ENCODE results near the gene AP3D1. TPM values are rescaled to one million over a fixed set of nuclear protein-coding genes. Genes with fewer than 3 reads are reported as not detected.

The AP3D1 gene
- total RNA-seq, 4 donors from 2014 or later: 66.7 to 107 (median 79.6) TPM

DNA sequence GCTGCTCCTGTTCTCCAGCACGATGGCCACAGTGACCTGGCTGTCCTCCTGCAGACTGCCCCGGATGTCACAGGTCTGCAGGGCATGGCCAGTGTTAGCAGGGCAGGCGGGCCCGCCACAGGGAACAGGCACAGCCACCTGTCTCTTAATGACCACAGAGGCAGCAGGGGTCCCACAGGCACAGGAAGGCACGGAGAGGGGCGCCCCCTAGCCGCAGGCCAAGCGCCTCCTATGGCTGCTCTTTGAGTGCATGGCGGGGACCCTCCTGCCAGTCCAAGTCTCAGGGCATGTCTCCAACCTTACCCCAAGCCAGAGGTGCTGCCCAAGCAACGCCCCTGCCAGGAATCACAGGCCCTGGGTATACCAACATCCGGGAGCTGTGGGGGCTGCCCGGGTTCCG, 40.5 kb downstream of the AP3D1 start:
- ATAC-seq (ENCODE audit: low FRiP score): no peak
- TF ChIP-seq, protein P1, sequence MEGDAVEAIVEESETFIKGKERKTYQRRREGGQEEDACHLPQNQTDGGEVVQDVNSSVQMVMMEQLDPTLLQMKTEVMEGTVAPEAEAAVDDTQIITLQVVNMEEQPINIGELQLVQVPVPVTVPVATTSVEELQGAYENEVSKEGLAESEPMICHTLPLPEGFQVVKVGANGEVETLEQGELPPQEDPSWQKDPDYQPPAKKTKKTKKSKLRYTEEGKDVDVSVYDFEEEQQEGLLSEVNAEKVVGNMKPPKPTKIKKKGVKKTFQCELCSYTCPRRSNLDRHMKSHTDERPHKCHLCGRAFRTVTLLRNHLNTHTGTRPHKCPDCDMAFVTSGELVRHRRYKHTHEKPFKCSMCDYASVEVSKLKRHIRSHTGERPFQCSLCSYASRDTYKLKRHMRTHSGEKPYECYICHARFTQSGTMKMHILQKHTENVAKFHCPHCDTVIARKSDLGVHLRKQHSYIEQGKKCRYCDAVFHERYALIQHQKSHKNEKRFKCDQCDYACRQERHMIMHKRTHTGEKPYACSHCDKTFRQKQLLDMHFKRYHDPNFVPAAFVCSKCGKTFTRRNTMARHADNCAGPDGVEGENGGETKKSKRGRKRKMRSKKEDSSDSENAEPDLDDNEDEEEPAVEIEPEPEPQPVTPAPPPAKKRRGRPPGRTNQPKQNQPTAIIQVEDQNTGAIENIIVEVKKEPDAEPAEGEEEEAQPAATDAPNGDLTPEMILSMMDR (IDR thresholded peaks at IDR 0.05): no peak

DNA sequence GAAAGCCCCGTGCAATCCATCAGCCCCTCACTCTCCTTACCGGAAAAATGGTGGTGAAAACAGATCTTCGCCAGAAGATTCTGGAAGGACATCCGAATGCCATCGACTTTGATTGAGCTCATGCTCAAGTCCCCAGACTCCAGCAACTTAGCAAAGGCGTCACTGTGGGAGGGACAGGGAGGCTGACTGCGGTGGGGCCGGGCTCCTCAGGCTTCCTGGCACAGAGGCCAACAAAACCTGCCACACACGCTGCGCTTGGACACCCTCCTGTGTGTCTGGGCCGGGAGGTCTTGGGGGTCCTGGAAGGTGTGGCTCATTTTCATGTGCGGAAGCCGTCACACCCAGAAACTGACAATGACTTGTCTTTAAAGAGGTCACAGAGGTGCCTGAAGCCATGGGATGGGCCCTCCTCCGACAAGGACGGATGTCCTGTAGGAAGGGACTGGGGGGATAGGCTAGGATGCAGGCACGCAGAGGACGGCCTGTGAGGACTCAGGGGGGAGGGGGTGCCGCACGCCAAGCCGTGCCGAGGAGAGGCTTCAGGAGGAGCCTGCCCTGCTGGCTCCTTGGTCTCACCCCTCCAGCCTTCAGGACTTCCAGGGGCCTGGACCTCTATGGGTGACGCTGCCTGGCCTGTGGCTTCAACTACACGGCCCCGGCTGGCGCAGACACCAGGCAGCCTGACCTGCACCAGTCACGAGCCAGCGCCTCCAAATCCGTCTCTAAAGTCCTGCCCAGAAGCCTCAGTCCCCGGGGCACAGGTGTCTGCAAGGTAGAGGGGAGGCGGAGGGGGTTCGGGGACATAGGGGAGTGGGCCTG, 42.1 kb downstream of the AP3D1 start:
- DNase-seq (ENCODE audit: low spot score): no peak
- ATAC-seq (ENCODE audit: low FRiP score): no peak

More for the DNA sequence above, 40.5 kb downstream of the AP3D1 start:
- DNase-seq (ENCODE audit: low spot score): no peak

DNA sequence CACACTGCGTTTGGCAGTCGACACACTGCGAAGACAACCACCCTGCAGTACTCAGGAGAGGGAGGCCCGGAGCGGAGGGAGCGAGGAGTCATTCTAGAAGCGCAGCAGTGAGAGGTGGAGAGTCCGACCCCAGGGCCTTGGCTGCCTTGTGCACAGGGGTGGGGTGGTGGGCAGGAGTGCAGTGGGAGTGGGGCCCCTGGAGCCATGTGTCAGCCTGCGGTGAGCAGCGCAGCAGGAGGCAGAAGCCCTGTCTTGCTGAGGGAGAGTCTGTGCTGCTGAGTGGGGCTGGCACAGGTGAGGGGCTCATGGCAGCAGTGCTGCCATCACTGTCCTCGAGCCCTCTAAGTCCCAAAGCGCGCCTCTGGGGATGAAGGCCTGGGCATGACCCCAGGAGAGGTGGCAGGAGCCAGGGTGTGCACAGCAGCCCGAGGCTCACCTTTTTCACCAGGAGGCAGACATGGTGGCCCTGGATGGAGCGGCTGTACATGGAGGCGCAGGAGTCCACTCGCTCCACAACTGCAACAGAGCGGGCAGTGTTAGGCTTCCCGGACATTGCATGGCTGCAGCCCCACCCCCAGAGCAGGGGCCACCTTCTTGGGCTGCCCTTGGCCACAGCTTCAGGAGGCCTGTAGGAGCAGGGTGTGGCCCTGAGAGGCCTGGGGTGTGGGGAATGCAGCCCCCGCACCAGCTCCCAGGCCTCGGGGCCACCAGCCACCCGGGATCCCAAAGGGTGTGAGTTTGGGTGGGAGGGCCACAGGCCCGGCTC, 42.9 kb downstream of the AP3D1 start:
- ATAC-seq (ENCODE audit: low FRiP score) (no peak), DNase-seq (ENCODE audit: low spot score) (no peak)
- TF ChIP-seq, protein P1 (IDR thresholded peaks at IDR 0.05): no peak

More for the DNA sequence above, 42.1 kb downstream of the AP3D1 start:
- TF ChIP-seq, protein P1 (IDR thresholded peaks at IDR 0.05): no peak

DNA sequence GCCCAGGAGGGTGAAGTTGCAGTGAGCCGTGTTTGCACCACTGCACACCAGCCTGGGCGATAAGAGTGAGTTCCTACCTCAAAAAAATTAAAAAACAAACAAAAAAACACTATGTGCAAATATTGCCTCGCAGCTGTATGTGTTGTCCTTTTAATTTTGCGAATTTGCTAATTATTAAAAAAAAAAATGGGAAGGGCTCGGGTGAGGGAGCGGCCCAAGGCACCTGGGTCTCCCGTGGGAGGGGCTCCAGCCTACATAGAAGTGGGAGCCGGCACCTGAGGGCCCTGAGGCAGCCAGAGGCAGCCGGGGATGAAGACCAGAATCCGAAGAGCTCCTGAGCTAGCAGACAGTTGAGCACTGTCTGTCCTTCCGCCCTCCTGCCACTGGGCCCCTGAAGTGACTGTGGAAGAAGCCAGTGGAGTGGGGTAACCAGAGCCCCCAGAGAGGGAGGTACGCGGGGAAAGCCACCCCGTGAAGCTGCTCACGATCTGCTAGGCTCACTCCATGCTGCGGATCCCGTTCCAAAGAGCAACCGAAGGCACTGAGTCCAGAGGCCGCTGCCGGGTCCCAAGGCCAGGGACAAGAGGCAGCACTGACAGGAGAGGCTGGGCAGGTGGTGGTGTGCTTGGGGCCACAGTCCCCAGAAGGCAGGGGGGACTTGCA, 48.2 kb downstream of the AP3D1 start:
- DNase-seq (ENCODE audit: low spot score) (no peak), ATAC-seq (ENCODE audit: low FRiP score) (no peak)
- TF ChIP-seq, protein P1 (IDR thresholded peaks at IDR 0.05): no peak

DNA sequence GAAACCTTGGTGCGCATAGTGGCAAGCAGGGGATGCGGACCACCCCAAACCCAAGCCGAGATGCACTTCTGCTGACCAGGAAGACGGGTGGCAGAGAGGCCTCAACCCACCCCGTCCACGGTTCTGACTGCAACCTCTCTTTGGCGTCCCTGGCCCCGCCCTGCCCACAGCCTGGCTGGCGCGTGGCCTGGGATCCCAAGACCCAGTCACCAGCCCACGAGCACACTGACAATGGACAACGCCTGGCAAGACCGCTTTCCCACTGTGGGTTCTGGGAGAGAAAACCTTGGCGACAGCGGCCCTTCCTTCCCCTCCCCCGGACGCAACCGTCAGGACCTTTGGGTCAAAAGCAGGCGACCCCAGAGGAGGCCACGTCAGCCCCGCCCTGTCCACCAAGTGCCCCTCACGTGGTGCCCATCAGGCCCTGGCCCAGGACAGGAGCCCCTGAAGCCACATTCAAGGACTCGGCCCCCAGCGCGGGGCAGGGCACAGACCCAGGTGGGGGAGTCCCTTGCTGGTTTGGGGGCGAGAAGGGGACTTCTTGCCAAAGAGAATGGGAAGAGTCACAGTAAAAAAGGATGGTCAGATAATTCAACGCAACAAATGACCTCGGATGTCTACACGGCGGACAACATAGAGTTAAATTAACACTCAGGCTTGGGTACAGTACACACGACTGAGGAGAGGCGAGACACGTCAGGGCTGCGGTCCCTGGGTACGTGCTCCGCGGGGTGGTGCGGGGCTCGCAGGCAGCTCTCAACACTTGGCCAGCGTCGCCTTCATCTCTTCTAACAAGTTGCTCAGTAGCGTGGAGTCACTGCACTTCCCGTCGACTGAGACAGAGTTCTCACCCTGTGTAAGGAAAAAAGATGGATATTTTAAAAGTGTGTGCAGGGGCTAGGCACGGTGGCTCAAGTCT, 49.7 kb downstream of the AP3D1 start:
- TF ChIP-seq, protein P1 (IDR thresholded peaks at IDR 0.05): no peak
- ATAC-seq (ENCODE audit: low FRiP score) (no peak), DNase-seq (ENCODE audit: low spot score) (no peak)

DNA sequence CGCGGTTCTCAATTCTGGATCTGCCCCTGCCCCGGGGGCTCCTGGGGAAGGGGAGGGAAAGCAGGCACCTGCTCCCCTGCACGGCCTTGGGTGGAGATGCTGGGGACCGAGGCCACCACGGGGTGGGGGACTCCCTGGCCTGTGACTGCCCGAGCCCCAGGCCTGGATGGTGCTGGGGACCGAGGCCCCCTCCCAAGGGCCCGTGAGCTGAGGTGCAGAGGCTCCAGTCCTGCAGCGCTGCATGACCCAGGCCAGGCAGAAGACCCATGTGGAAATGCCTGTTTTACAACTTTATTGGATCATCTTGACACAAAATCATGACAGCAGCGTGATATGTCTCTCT, 50.7 kb downstream of the AP3D1 start:
- TF ChIP-seq, protein P1 (IDR thresholded peaks at IDR 0.05): no peak
- no peak for ATAC-seq (ENCODE audit: low FRiP score)
- DNase-seq (ENCODE audit: low spot score): no peak

Data from omental fat pad (tissue), 4 donors.